SHP77 treated with DMSO at 0.1 percent for 48 hours (cell line): ENCODE data around the gene SUSD5.
"Not testable (repeated sequence)": the region's sequence is repeated elsewhere in the genome, so short reads cannot be mapped to it uniquely, and the experiment has no call there.

Experiments
- DNase-seq: peaks from one replicate; lab custom pipeline; 2025; lab: John Stamatoyannopoulos, UW

Gene SUSD5

GRCh38 chr3:33194303-33194702 lies 24.3 kb downstream of the SUSD5 start:
- no peak for DNase-seq

GRCh38 chr3:33187368-33187634 lies 31.3 kb downstream of the SUSD5 start:
- no peak for DNase-seq

- no peak for DNase-seq
These were observed 31.9 kb downstream of the SUSD5 start for GRCh38 chr3:33186524-33187367.

GRCh38 chr3:33184863-33185262 lies 33.7 kb downstream of the SUSD5 start:
- no peak for DNase-seq

- DNase-seq = not testable (repeated sequence)
These were observed 37.0 kb downstream of the SUSD5 start for GRCh38 chr3:33181641-33182040.

GRCh38 chr3:33181229-33181628 lies 37.4 kb downstream of the SUSD5 start:
- DNase-seq = no peak

- no peak for DNase-seq
These were observed 39.5 kb downstream of the SUSD5 start for GRCh38 chr3:33179132-33179531.

GRCh38 chr3:33174711-33175414 lies 43.7 kb downstream of the SUSD5 start:
- no peak for DNase-seq

GRCh38 chr3:33174095-33174494 lies 44.5 kb downstream of the SUSD5 start:
- DNase-seq = no peak

GRCh38 chr3:33173672-33174071 lies 44.9 kb downstream of the SUSD5 start:
- DNase-seq = no peak

- peak; percentile 87 for DNase-seq
These were observed 45.5 kb downstream of the SUSD5 start for GRCh38 chr3:33173103-33173502.

GRCh38 chr3:33171580-33171979 lies 47.0 kb downstream of the SUSD5 start:
- no peak for DNase-seq

GRCh38 chr3:33170531-33170930 lies 48.1 kb downstream of the SUSD5 start:
- DNase-seq = no peak

GRCh38 chr3:33167716-33168336 lies 50.8 kb downstream of the SUSD5 start:
- no peak for DNase-seq

GRCh38 chr3:33167284-33167683 lies 51.3 kb downstream of the SUSD5 start:
- no peak for DNase-seq

- DNase-seq = no peak
These were observed 52.5 kb downstream of the SUSD5 start for GRCh38 chr3:33166095-33166494.

- DNase-seq = no peak
These were observed 53.2 kb downstream of the SUSD5 start for GRCh38 chr3:33165372-33165771.

- not testable (repeated sequence) for DNase-seq
These were observed 56.0 kb downstream of the SUSD5 start for GRCh38 chr3:33162621-33163020.

GRCh38 chr3:33159981-33160380 lies 58.6 kb downstream of the SUSD5 start:
- DNase-seq = no peak

GRCh38 chr3:33159234-33159633 lies 59.4 kb downstream of the SUSD5 start:
- no peak for DNase-seq

- no peak for DNase-seq
These were observed 63.3 kb downstream of the SUSD5 start for GRCh38 chr3:33155301-33155700.

GRCh38 chr3:33153782-33154181 lies 64.8 kb downstream of the SUSD5 start:
- no peak for DNase-seq
